Left lung (tissue), 10 donors: ENCODE results near the gene KCNB1. TPM values are rescaled to one million over a fixed set of nuclear protein-coding genes. Genes with fewer than 3 reads are reported as not detected.

Experiments used
- ATAC-seq: fragments of 200-7000 bp; cut with Tn5 transposase; one replicate; pipeline ENCODE4 v1.9.1; 2020; ENCODE audit warnings: moderate library complexity
- DNase-seq, 4 donors: peaks; one replicate each; pipeline ENCODE4 v3.0.0-alpha.2; 2013 to 2020
- H3K27ac ChIP-seq, 2 donors: fragments of 200-600 bp; sonication (generic) in 1 of 2; one replicate each; pipeline versions ENCODE4 v1.5.0 to v1.8.0; 2020 to 2021
- H3K27me3 ChIP-seq, 2 donors: fragments of 200-600 bp; sonication (generic) in 1 of 2; one replicate each; pipeline versions ENCODE4 v1.5.0 to v1.8.0; 2020 to 2021
- H3K36me3 ChIP-seq, 2 donors: fragments of 200-600 bp; sonication (generic) in 1 of 2; one replicate each; pipeline versions ENCODE4 v1.5.0 to v1.8.0; 2020 to 2021
- H3K4me1 ChIP-seq, 2 donors: fragments of 200-600 bp; one replicate each; pipeline ENCODE4 v1.8.0; 2021
- H3K4me3 ChIP-seq, 2 donors: fragments of 200-600 bp; sonication (generic) in 1 of 2; one replicate each; pipeline versions ENCODE4 v1.5.0 to v1.8.0; 2020 to 2021; ENCODE audit warnings: mild to moderate bottlenecking in 1 of 2
- H3K9me3 ChIP-seq, 2 donors: fragments of 200-600 bp; sonication (generic) in 1 of 2; one replicate each; pipeline versions ENCODE4 v1.5.0 to v1.8.0; 2020 to 2021
- intact Hi-C, 2 donors: fragments of 100-400 bp; cut with DNase I; formaldehyde crosslinking; loops; one replicate each; pipeline versions ENCODE4 v1.11.2 to v1.14.2; 2022
- polyA plus RNA-seq, 6 donors: library from polyadenylated mRNA; unstranded; fragments of 120-200 nt; gene quantifications; one replicate each; pipeline ENCODE4 v1.2.1, GENCODE V29; 2013; ENCODE audit not compliant: insufficient read length in 6 of 6
- total RNA-seq, 2 donors: library from RNA; stranded (reverse); fragmentation: NEBNext Ultra II Directional; extraction: Animal tissue kit (Norgen Biotek cat#: 25700); gene quantifications; one replicate each; pipeline ENCODE4 v1.2.1, GENCODE V29; 2021
- TF ChIP-seq, protein P1 (sequence below), 2 donors: fragments of 200-600 bp; sonication (generic) in 1 of 2; IDR thresholded peaks; one replicate each; pipeline versions ENCODE4 v1.5.0 to v1.8.0; 2021; ENCODE audit warnings: antibody characterized with exemption in 2 of 2
- donor health status: DM: no; HTN: yes; CAD: no.
- donor health status: DM: no; HTN: no; CAD: no.

Gene KCNB1
- total and polyA plus RNA-seq, 8 donors, result 0.26 to 1.2 (median 0.44) TPM

DNA sequence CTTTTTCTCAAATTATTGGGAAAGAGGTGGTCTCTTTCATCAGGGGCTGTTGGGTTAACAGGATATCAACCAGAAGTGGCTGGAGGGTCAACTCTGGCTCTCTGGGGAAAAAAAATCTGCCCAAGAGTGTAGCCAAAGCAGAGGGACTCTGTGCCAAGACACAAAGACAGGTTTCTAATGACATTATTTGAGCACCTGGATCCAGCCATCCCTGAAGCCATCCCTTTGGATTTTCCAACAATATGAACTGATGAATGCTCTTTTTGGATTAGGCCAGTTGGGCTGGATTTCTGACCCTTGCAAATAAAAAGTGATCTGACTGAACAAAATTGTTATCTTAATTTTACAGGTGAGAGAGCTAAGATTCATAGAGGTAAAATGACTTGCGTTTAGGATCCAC is 88.7 kb downstream of the KCNB1 start:
- no peak for ATAC-seq
- H3K27me3 ChIP-seq, result peaks cover 0 to 5% of the 10 kb centered on the region in 2 donors

DNA sequence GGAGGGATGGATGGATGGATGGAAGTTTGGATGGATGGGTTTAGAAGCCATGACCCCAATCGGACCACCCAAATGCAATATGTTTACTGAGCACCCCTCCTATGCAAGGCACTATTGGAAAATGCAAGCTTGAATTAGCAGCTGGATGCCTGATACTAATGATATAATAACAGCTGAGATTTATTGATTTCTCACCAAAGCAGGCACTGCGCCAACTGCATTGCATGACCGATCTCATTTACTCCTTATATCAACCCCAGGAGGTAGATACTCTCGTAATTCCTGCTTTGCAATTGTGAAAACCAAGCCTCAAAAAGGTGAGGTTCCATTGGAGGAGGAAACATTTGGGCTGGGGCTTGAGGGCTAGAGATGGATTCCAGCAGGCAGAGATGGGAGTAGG is 89.7 kb downstream of the KCNB1 start:
- Histone ChIP-seq H3K4me1 (no peaks in the 10 kb centered on the region), H3K27me3 (peaks cover 0 to 5% of the 10 kb centered on the region in 2 donors), H3K9me3 (no peaks in the 10 kb centered on the region), H3K27ac (no peak overlapping the region), H3K4me3 (no peak overlapping the region), H3K36me3 (no peaks in the 10 kb centered on the region)
- TF ChIP-seq, protein P1, sequence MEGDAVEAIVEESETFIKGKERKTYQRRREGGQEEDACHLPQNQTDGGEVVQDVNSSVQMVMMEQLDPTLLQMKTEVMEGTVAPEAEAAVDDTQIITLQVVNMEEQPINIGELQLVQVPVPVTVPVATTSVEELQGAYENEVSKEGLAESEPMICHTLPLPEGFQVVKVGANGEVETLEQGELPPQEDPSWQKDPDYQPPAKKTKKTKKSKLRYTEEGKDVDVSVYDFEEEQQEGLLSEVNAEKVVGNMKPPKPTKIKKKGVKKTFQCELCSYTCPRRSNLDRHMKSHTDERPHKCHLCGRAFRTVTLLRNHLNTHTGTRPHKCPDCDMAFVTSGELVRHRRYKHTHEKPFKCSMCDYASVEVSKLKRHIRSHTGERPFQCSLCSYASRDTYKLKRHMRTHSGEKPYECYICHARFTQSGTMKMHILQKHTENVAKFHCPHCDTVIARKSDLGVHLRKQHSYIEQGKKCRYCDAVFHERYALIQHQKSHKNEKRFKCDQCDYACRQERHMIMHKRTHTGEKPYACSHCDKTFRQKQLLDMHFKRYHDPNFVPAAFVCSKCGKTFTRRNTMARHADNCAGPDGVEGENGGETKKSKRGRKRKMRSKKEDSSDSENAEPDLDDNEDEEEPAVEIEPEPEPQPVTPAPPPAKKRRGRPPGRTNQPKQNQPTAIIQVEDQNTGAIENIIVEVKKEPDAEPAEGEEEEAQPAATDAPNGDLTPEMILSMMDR (IDR thresholded peaks at IDR 0.05), result no peak
- intact Hi-C loops, result no loop called here
- ATAC-seq (no peak), DNase-seq (no peak)

More for the DNA sequence above, 88.7 kb downstream of the KCNB1 start:
- Histone ChIP-seq H3K4me3 (no peak overlapping the region), H3K36me3 (no peaks in the 10 kb centered on the region), H3K9me3 (no peaks in the 10 kb centered on the region), H3K4me1 (no peaks in the 10 kb centered on the region), H3K27ac (no peak overlapping the region)
- intact Hi-C loops, result no loop called here
- DNase-seq, result no peak
- TF ChIP-seq, protein P1 (IDR thresholded peaks at IDR 0.05), result no peak

DNA sequence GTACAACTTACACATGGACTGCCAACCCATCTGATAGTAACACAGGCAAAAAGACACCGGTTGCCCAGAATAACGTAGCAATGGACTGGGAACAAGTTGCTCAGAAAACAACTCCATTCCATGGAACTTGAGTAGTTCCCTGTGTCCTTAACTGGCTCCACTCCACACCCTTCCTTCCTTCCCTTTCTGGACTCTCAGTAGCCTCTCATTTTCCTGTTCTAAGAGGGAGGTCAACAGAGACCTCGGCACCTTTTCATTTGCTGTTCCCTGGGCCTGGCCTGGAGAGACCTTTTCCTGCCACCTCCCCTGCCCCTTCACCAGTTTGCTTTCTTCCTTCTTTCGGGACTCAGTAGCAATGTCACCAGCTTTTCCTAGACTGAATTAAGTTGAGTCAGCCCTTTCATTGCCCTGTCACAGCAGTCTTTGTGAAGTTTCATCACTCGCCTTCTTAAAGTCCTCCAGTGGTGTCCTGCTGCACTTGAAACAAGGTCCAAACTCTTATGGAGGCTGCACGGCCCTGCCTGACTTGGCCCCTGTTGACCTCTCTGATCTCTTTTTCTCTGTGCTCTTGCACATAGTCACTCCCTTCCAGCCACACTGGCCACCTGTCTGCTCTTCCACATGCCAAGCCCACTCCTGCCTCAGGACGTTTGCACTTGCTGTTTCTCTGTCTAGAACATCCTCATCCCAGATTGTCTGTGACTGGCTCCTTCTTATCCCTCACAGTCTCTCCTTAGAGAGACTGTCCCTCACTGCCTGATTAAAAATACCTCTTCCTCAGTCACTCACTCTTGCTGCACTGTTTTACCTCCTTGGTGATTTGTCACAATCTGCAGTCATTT is 90.8 kb downstream of the KCNB1 start:
- Histone ChIP-seq H3K27me3 (peaks cover 0 to 5% of the 10 kb centered on the region in 2 donors), H3K27ac (no peak overlapping the region), H3K36me3 (no peaks in the 10 kb centered on the region), H3K9me3 (no peaks in the 10 kb centered on the region), H3K4me3 (no peak overlapping the region), H3K4me1 (no peaks in the 10 kb centered on the region)
- ATAC-seq (no peak), DNase-seq (no peak)
- TF ChIP-seq, protein P1 (IDR thresholded peaks at IDR 0.05), result no peak
- intact Hi-C loops, result no loop called here

DNA sequence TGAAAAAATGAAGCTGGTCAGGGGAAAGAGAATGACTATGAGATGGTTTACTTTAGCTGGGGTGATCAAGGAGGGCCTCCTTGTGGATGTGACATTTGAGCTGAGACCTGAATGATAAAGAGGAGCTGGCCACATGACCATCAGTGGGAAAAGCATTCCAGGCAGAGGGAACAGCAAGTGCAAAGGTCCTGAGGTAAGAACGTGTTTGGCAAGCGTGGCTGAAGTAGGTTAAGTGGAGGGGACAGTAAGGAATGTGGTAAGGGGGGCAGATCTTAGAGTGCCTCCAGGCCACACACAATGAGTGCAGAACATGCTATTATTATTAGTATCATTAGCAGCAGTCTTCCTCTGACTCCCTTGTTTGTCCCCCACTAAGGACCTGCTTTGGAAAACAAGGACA is 92.6 kb downstream of the KCNB1 start:
- H3K9me3 ChIP-seq, result no peaks in the 10 kb centered on the region
- intact Hi-C loops, result no loop called here
- no peaks in the 10 kb centered on the region for H3K4me1 ChIP-seq
- no peaks in the 10 kb centered on the region for H3K27me3 ChIP-seq
- no peaks in the 10 kb centered on the region for H3K36me3 ChIP-seq
- no peak overlapping the region for H3K27ac ChIP-seq
- DNase-seq, result no peak
- ATAC-seq, result no peak
- TF ChIP-seq, protein P1 (IDR thresholded peaks at IDR 0.05), result no peak
- no peak overlapping the region for H3K4me3 ChIP-seq

DNA sequence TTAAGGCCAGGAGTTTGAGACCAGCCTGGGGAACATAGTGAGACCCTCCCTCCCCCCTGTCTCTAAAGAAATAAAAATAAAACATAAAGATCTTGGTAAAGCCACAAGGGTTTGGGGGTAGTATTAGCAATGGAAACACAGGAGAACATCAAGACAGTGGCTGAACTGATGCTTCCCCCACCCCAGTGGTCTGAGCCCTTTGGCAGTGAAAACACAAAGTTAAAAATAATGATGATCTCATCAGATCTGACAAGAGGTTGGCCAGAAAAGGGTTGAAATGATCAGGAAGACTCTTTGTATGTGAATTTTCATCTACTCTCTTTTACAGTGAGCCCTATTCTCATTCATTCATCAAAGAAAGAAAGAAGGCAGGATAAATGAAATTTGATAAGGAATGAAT is 93.7 kb downstream of the KCNB1 start:
- peaks cover 0 to 6% of the 10 kb centered on the region in 2 donors for H3K27me3 ChIP-seq
- H3K4me1 ChIP-seq, result no peaks in the 10 kb centered on the region
- H3K4me3 ChIP-seq, result no peak overlapping the region
- TF ChIP-seq, protein P1 (IDR thresholded peaks at IDR 0.05), result no peak
- H3K27ac ChIP-seq, result no peak overlapping the region
- intact Hi-C loops, result no loop called here
- DNase-seq, result no peak
- ATAC-seq, result no peak
- H3K36me3 ChIP-seq, result no peaks in the 10 kb centered on the region
- no peaks in the 10 kb centered on the region for H3K9me3 ChIP-seq
